ENCODE data around the gene DET1.

The DET1 gene

GRCh38 chr15:88571852-88572259 is 25.4 kb upstream of the DET1 start:
- no peaks in the 10 kb centered on the region for H4K20me1 ChIP-seq (ENCODE audit: insufficient read depth, low read length)
- H3K79me2 ChIP-seq (ENCODE audit: low read length): no peaks in the 10 kb centered on the region
- H3K4me2 ChIP-seq (ENCODE audit: low read length): no peak overlapping the region
- H3K27ac ChIP-seq (ENCODE audit: low read length): no peak overlapping the region
- H3K27me3 ChIP-seq (ENCODE audit: low read depth, low read length): no peaks in the 10 kb centered on the region
- no peak overlapping the region for H3K4me3 ChIP-seq (ENCODE audit: low read length)
- H3K4me1 ChIP-seq (ENCODE audit: low read length): peaks cover 18% of the 10 kb centered on the region
- H3K9me3 ChIP-seq (ENCODE audit: insufficient read depth, low read length): no peaks in the 10 kb centered on the region
- TF ChIP-seq EZH2phosphoT487 (IDR thresholded peaks at IDR 0.05; ENCODE audit: low read depth) (no peak), CTCF (IDR thresholded peaks at IDR 0.05; ENCODE audit: low read depth, low read length) (no peak)
- H3K9ac ChIP-seq (ENCODE audit: low read length): no peak overlapping the region
- no peak overlapping the region for H2AFZ ChIP-seq (ENCODE audit: low read depth, low read length)
- no peaks in the 10 kb centered on the region for H3K36me3 ChIP-seq (replicated peaks; ENCODE audit: low read depth, low read length)

- no peak overlapping the region for H3K9ac ChIP-seq (ENCODE audit: low read length)
- no peaks in the 10 kb centered on the region for H3K36me3 ChIP-seq (replicated peaks; ENCODE audit: low read depth, low read length)
- TF ChIP-seq EZH2phosphoT487 (IDR thresholded peaks at IDR 0.05; ENCODE audit: low read depth): no peak
- no peak for TF ChIP-seq CTCF (IDR thresholded peaks at IDR 0.05; ENCODE audit: low read depth, low read length)
- no peaks in the 10 kb centered on the region for H3K9me3 ChIP-seq (ENCODE audit: insufficient read depth, low read length)
- peaks cover 13% of the 10 kb centered on the region for H3K4me1 ChIP-seq (ENCODE audit: low read length)
- no peaks in the 10 kb centered on the region for H3K27me3 ChIP-seq (ENCODE audit: low read depth, low read length)
- no peak overlapping the region for H3K4me3 ChIP-seq (ENCODE audit: low read length)
- no peak overlapping the region for H2AFZ ChIP-seq (ENCODE audit: low read depth, low read length)
- H3K4me2 ChIP-seq (ENCODE audit: low read length): no peak overlapping the region
- H3K79me2 ChIP-seq (ENCODE audit: low read length): no peaks in the 10 kb centered on the region
- no peaks in the 10 kb centered on the region for H4K20me1 ChIP-seq (ENCODE audit: insufficient read depth, low read length)
- no peak overlapping the region for H3K27ac ChIP-seq (ENCODE audit: low read length)
Measured at GRCh38 chr15:88571153-88571851, 24.8 kb upstream of the DET1 start.

DNA sequence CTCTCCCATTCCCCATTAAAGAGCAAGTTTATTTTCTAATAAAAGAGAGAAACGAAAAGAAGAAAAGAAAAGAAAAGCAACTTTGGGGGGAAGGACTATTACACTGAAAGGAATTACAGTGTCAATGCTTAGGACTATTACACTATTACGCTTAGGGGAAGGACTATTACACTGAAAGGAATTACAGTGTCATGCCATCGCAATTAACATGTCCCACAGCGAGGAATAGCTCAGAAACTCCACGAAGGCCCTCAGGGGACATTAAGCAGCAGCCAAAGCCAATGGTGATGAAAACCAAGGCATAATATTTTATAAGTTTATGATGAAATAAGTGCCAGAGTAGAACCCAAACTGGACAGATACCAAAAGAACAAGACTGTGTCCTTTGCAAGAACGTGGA is 22.1 kb upstream of the DET1 start:
- Histone ChIP-seq H3K79me2 (ENCODE audit: low read length) (no peaks in the 10 kb centered on the region), H3K27ac (ENCODE audit: low read length) (no peak overlapping the region), H3K9me3 (ENCODE audit: insufficient read depth, low read length) (no peaks in the 10 kb centered on the region), H3K36me3 (replicated peaks; ENCODE audit: low read depth, low read length) (no peaks in the 10 kb centered on the region), H3K4me3 (ENCODE audit: low read length) (no peak overlapping the region), H3K4me2 (ENCODE audit: low read length) (no peak overlapping the region), H2AFZ (ENCODE audit: low read depth, low read length) (no peak overlapping the region), H3K27me3 (ENCODE audit: low read depth, low read length) (no peaks in the 10 kb centered on the region), H4K20me1 (ENCODE audit: insufficient read depth, low read length) (no peaks in the 10 kb centered on the region), H3K9ac (ENCODE audit: low read length) (no peak overlapping the region), H3K4me1 (ENCODE audit: low read length) (peaks cover 22% of the 10 kb centered on the region)
- TF ChIP-seq EZH2phosphoT487 (IDR thresholded peaks at IDR 0.05; ENCODE audit: low read depth) (no peak), CTCF (IDR thresholded peaks at IDR 0.05; ENCODE audit: low read depth, low read length) (no peak)

- no peak for TF ChIP-seq EZH2phosphoT487 (IDR thresholded peaks at IDR 0.05; ENCODE audit: low read depth)
- TF ChIP-seq CTCF (IDR thresholded peaks at IDR 0.05; ENCODE audit: low read depth, low read length): no peak
- Histone ChIP-seq H3K9ac (ENCODE audit: low read length) (peak overlapping the region; percentile 8; the same call in 1 of the 2 replicates), H3K79me2 (ENCODE audit: low read length) (no peaks in the 10 kb centered on the region), H2AFZ (ENCODE audit: low read depth, low read length) (0 out of 2 replicates have a peak overlapping the region, but pooled peaks have one; percentile 25), H3K27ac (ENCODE audit: low read length) (0 out of 2 replicates have a peak overlapping the region, but pooled peaks have one; percentile 12), H3K9me3 (ENCODE audit: insufficient read depth, low read length) (no peaks in the 10 kb centered on the region), H3K36me3 (replicated peaks; ENCODE audit: low read depth, low read length) (no peaks in the 10 kb centered on the region), H3K4me2 (ENCODE audit: low read length) (peak overlapping the region; percentile 57), H3K4me3 (ENCODE audit: low read length) (peak overlapping the region; percentile 22; the same call in 1 of the 2 replicates), H4K20me1 (ENCODE audit: insufficient read depth, low read length) (no peaks in the 10 kb centered on the region), H3K4me1 (ENCODE audit: low read length) (peaks cover 19% of the 10 kb centered on the region), H3K27me3 (ENCODE audit: low read depth, low read length) (no peaks in the 10 kb centered on the region)
Measured at GRCh38 chr15:88564741-88565140, 18.3 kb upstream of the DET1 start.
